ENCODE results near the gene CD72.

- TF ChIP-seq REST (IDR thresholded peaks at IDR 0.05; ENCODE audit: low read depth) (no peak), CEBPB (IDR thresholded peaks at IDR 0.05) (no peak), EGR1 (IDR thresholded peaks at IDR 0.05) (no peak), TAF1 (IDR thresholded peaks at IDR 0.05; ENCODE audit: low read depth) (no peak), EP300 (IDR thresholded peaks at IDR 0.05; ENCODE audit: borderline replicate concordance) (no peak), RAD21 (IDR thresholded peaks at IDR 0.05; ENCODE audit: low read depth) (no peak), FOXM1 (IDR thresholded peaks at IDR 0.05; ENCODE audit: borderline replicate concordance, low read depth) (no peak), ZBTB7A (IDR thresholded peaks at IDR 0.05; ENCODE audit: low read depth) (no peak), TCF12 (IDR thresholded peaks at IDR 0.05; ENCODE audit: low read depth) (no peak)
- TF ChIP-seq, protein P1, sequence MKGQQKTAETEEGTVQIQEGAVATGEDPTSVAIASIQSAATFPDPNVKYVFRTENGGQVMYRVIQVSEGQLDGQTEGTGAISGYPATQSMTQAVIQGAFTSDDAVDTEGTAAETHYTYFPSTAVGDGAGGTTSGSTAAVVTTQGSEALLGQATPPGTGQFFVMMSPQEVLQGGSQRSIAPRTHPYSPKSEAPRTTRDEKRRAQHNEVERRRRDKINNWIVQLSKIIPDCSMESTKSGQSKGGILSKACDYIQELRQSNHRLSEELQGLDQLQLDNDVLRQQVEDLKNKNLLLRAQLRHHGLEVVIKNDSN (IDR thresholded peaks at IDR 0.05): no peak
- TF ChIP-seq, protein P2, sequence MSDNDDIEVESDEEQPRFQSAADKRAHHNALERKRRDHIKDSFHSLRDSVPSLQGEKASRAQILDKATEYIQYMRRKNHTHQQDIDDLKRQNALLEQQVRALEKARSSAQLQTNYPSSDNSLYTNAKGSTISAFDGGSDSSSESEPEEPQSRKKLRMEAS (IDR thresholded peaks at IDR 0.05): no peak
Observed at GRCh38 chr9:35667939-35668338, 49.7 kb upstream of the CD72 start.
